Smooth muscle cell (in vitro differentiated cells): Measurements from ENCODE around the gene E4F1. TPM values are rescaled to one million over a fixed set of nuclear protein-coding genes. Genes with fewer than 3 reads are reported as not detected.
"Not testable (repeated sequence)": the region's sequence is repeated elsewhere in the genome, so short reads cannot be mapped to it uniquely, and the experiment has no call there.

Source experiments
- DNase-seq: peaks from one replicate; lab custom pipeline; 2025; ENCODE audit not compliant: unreplicated experiment; lab: John Stamatoyannopoulos, UW
- H2AFZ ChIP-seq: fragments of 200-600 bp; sonication (generic); 2 replicates; pipeline ENCODE4 v1.6.0; 2016; ENCODE audit warnings: antibody characterized with exemption, low read depth, mild to moderate bottlenecking
- H3F3A ChIP-seq: fragments of 200-600 bp; sonication (generic); 2 replicates; pipeline ENCODE4 v1.6.0; 2017; ENCODE audit warnings: antibody characterized with exemption, low read depth
- H3K27ac ChIP-seq: fragments of 200-600 bp; sonication (generic); 2 replicates; pipeline ENCODE4 v1.5.1; 2016; ENCODE audit warnings: low read depth, mild to moderate bottlenecking
- H3K27me3 ChIP-seq: fragments of 200-600 bp; sonication (generic); 2 replicates; pipeline ENCODE4 v1.6.1; 2016; ENCODE audit warnings: low read depth, mild to moderate bottlenecking
- H3K36me3 ChIP-seq: fragments of 200-600 bp; sonication (generic); 2 replicates; pipeline ENCODE4 v1.5.1; 2016; ENCODE audit warnings: low read depth
- H3K4me1 ChIP-seq: fragments of 200-600 bp; sonication (generic); 2 replicates; pipeline ENCODE4 v1.5.1; 2016; ENCODE audit warnings: low read depth
- H3K4me2 ChIP-seq: fragments of 200-600 bp; sonication (generic); 2 replicates; pipeline ENCODE4 v1.6.0; 2016; ENCODE audit warnings: mild to moderate bottlenecking
- H3K4me3 ChIP-seq: fragments of 200-600 bp; sonication (generic); 2 replicates; pipeline ENCODE4 v1.5.1; 2016; ENCODE audit warnings: mild to moderate bottlenecking
- H3K79me2 ChIP-seq: fragments of 200-600 bp; sonication (generic); 2 replicates; pipeline ENCODE4 v1.6.0; 2016; ENCODE audit warnings: low read depth, mild to moderate bottlenecking
- H3K9ac ChIP-seq: fragments of 200-600 bp; sonication (generic); 2 replicates; pipeline ENCODE4 v1.6.0; 2016; ENCODE audit warnings: low read depth
- H3K9me3 ChIP-seq: fragments of 200-600 bp; sonication (generic); replicated peaks from 2 replicates; pipeline ENCODE4 v1.5.1; 2016; ENCODE audit warnings: low read depth
- H4K20me1 ChIP-seq: fragments of 200-600 bp; sonication (generic); 2 replicates; pipeline ENCODE4 v1.6.0; 2016; ENCODE audit warnings: low read depth
- CTCF ChIP-seq: fragments of 200-600 bp; sonication (generic); IDR thresholded peaks from 2 replicates; pipeline ENCODE4 v1.5.1; 2017; ENCODE audit warnings: borderline replicate concordance, mild to moderate bottlenecking, antibody characterized with exemption; ENCODE audit not compliant: insufficient read depth, poor library complexity, severe bottlenecking
- WGBS: methylation state at CpG from one replicate; pipeline ENCODE4 v1.1.7; 2016; ENCODE audit warnings: low lambda C conversion rate; 5-methylcytosine and 5-hydroxymethylcytosine counted together
- polyA plus RNA-seq: library from polyadenylated mRNA; unstranded; fragments of >200 nt; fragmentation: Nextera tagmentation; extraction: Ambion mirVana; gene quantifications from 2 replicates; pipeline ENCODE4 v1.2.1, GENCODE V29; 2016
- total RNA-seq: library from RNA; depleted of rRNA; stranded (reverse); fragments of >200 nt; gene quantifications from 2 replicates; pipeline ENCODE4 v1.2.3, GENCODE V29; 2014

E4F1 gene
- total and polyA plus RNA-seq, 2 experiments from 2014 or later, result 12.1 to 22.4 TPM

- H2AFZ ChIP-seq, result no peak overlapping the region
- no peak overlapping the region for H3K4me2 ChIP-seq
- H3F3A ChIP-seq, result peaks cover 7% of the 10 kb centered on the region
- DNase-seq, result no peak
- H3K9ac ChIP-seq, result no peak overlapping the region
- peaks cover 17% of the 10 kb centered on the region for H3K4me1 ChIP-seq
- H3K36me3 ChIP-seq, result no peaks in the 10 kb centered on the region
- H3K79me2 ChIP-seq, result no peaks in the 10 kb centered on the region
- H4K20me1 ChIP-seq, result peaks cover 38% of the 10 kb centered on the region
- no peak for TF ChIP-seq CTCF
- H3K4me3 ChIP-seq, result no peak overlapping the region
- H3K27me3 ChIP-seq, result peaks cover 23% of the 10 kb centered on the region
- H3K27ac ChIP-seq, result no peak overlapping the region
- WGBS, result 71% methylated on average over 18 of the region's 18 CpGs
- H3K9me3 ChIP-seq, result no peaks in the 10 kb centered on the region
Measured at GRCh38 chr16:2238150-2238837, 14.9 kb downstream of the E4F1 start.

GRCh38 chr16:2238838-2239675 is 15.7 kb downstream of the E4F1 start:
- Histone ChIP-seq H3K36me3 (no peaks in the 10 kb centered on the region), H3K79me2 (no peaks in the 10 kb centered on the region), H3K9me3 (no peaks in the 10 kb centered on the region), H3K27me3 (peaks cover 23% of the 10 kb centered on the region), H2AFZ (no peak overlapping the region), H3F3A (peaks cover 7% of the 10 kb centered on the region), H3K27ac (no peak overlapping the region), H4K20me1 (peaks cover 32% of the 10 kb centered on the region), H3K9ac (no peak overlapping the region), H3K4me2 (no peak overlapping the region), H3K4me1 (peaks cover 17% of the 10 kb centered on the region), H3K4me3 (no peak overlapping the region)
- DNase-seq, result no peak
- no peak for TF ChIP-seq CTCF
- 72% methylated on average over 15 of the region's 15 CpGs for WGBS

GRCh38 chr16:2240331-2240730 is 16.9 kb downstream of the E4F1 start:
- H3F3A ChIP-seq, H3K36me3 ChIP-seq, H3K9ac ChIP-seq, H3K9me3 ChIP-seq, H3K4me3 ChIP-seq, DNase-seq, H3K27ac ChIP-seq, H2AFZ ChIP-seq, H3K4me2 ChIP-seq, H3K79me2 ChIP-seq: not testable (repeated sequence)
- H3K4me1 ChIP-seq, result peaks cover 17% of the 10 kb centered on the region
- H3K27me3 ChIP-seq, result peaks cover 23% of the 10 kb centered on the region
- peaks cover 21% of the 10 kb centered on the region for H4K20me1 ChIP-seq
- 95% methylated on average over 9 of the region's 9 CpGs for WGBS

- Histone ChIP-seq H3K36me3 (no peaks in the 10 kb centered on the region), H2AFZ (no peak overlapping the region), H4K20me1 (peaks cover 4% of the 10 kb centered on the region), H3K27me3 (peaks cover 7% of the 10 kb centered on the region), H3K27ac (no peak overlapping the region), H3K79me2 (peaks cover 4% of the 10 kb centered on the region), H3K9me3 (no peaks in the 10 kb centered on the region), H3K4me3 (no peak overlapping the region), H3K9ac (no peak overlapping the region), H3K4me1 (peaks cover 2% of the 10 kb centered on the region), H3F3A (peaks cover 7% of the 10 kb centered on the region), H3K4me2 (no peak overlapping the region)
- TF ChIP-seq CTCF, result no peak
- no peak for DNase-seq
- WGBS, result 96% methylated on average over 11 of the region's 11 CpGs
Measured at GRCh38 chr16:2242598-2242997, 19.2 kb downstream of the E4F1 start.
